HG03565 (cell line): Measurements from ENCODE around the gene SSR1.

Experiments
- ATAC-seq: cut with Tn5 transposase; IDR thresholded peaks from one replicate; pipeline ENCODE4 v1.9.1; 2021; ENCODE audit warnings: mild to moderate bottlenecking, moderate library complexity; ENCODE audit not compliant: unreplicated experiment

SSR1 gene

GRCh38 chr6:7241709-7242645 lies 71.0 kb downstream of the SSR1 start:
- no peak for ATAC-seq

GRCh38 chr6:7241160-7241559 lies 71.8 kb downstream of the SSR1 start:
- ATAC-seq: no peak

- ATAC-seq: no peak
Observed at GRCh38 chr6:7240351-7240750, 72.6 kb downstream of the SSR1 start.

GRCh38 chr6:7239590-7239948 lies 73.4 kb downstream of the SSR1 start:
- ATAC-seq: no peak

- ATAC-seq: no peak
Observed at GRCh38 chr6:7238900-7239589, 74.0 kb downstream of the SSR1 start.

- no peak for ATAC-seq
Observed at GRCh38 chr6:7238526-7238899, 74.5 kb downstream of the SSR1 start.

GRCh38 chr6:7237653-7238188 lies 75.3 kb downstream of the SSR1 start:
- no peak for ATAC-seq

GRCh38 chr6:7236306-7237209 lies 76.4 kb downstream of the SSR1 start:
- peak; percentile 55 for ATAC-seq

- ATAC-seq: no peak
Observed at GRCh38 chr6:7235712-7236305, 77.2 kb downstream of the SSR1 start.

GRCh38 chr6:7234547-7234946 lies 78.5 kb downstream of the SSR1 start:
- no peak for ATAC-seq

GRCh38 chr6:7232351-7232750 lies 80.6 kb downstream of the SSR1 start:
- no peak for ATAC-seq

GRCh38 chr6:7230956-7231713 lies 81.9 kb downstream of the SSR1 start:
- ATAC-seq: no peak

GRCh38 chr6:7230327-7230691 lies 82.7 kb downstream of the SSR1 start:
- no peak for ATAC-seq

- no peak for ATAC-seq
Observed at GRCh38 chr6:7229376-7230326, 83.3 kb downstream of the SSR1 start.

- no peak for ATAC-seq
Observed at GRCh38 chr6:7228662-7229375, 84.2 kb downstream of the SSR1 start.

GRCh38 chr6:7224731-7225130 lies 88.3 kb downstream of the SSR1 start:
- ATAC-seq: no peak

- ATAC-seq: no peak
Observed at GRCh38 chr6:7222197-7222596, 90.8 kb downstream of the SSR1 start.

GRCh38 chr6:7219310-7219709 lies 93.7 kb downstream of the SSR1 start:
- ATAC-seq: no peak
